ENCODE results near the gene ZNF398. TPM values are rescaled to one million over a fixed set of nuclear protein-coding genes. Genes with fewer than 3 reads are reported as not detected.
A peak's percentile ranks its signal among the peaks of the same experiment; 100 is the strongest.

The ZNF398 gene
- total and polyA plus RNA-seq, 10 of the 15 experiments (the other 5 are each of a cell fraction or from before 2014, with no cell fraction given) = 2.3 to 15.3 (median 10.0) TPM

DNA sequence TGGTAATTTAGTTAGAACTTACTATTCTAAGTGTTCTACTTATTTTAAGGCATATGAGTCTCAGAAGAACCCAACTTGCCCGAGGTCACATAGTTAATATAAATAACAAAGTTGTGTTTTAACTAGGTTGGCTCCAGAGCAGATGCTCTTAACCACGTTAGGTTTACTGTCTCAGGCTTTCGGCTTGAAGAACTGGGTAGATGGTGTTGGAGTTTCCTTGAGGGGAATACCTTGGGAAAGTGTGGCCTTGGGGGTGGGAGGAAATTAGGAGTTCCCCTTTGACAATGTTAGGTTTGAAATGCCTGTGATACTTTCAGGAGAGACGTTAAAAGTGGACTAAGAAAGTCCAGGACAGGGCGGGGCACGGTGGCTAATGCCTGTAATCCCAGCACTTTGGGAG, 9.6 kb downstream of the ZNF398 start:
- ChIA-PET RAD21 (ENCODE audit: unreplicated experiment) (no interaction called here), CTCF (interaction anchor here (1.4 kb wide), 1 partner anchor 10 kb away, joined by 7 read pairs; the partner anchor contains the start of gene ZNF398), POLR2A (interaction anchor here (0.6 to 0.7 kb wide), 2 partner anchors 8 to 43 kb away, joined by 3 read pairs; no protein-coding TSS in a partner anchor), SMC1A (ENCODE audit: uncharacterized antibody, unreplicated experiment) (interaction anchor here (0.7 kb wide), 1 partner anchor 473 kb away, joined by 4 read pairs; no protein-coding TSS in a partner anchor)
- H3K9ac ChIP-seq (ENCODE audit: control insufficient read depth, insufficient read depth, low read length) = no peak overlapping the region
- TF ChIP-seq IKZF1 (conservative IDR thresholded peaks at IDR 0.05) (0 out of 2 replicates have a peak, but pooled peaks have one; percentile 20), POLR2AphosphoS5 (IDR thresholded peaks at IDR 0.05; ENCODE audit: low read length) (no peak), DPF2 (IDR thresholded peaks at IDR 0.05) (no peak), YBX1 (IDR thresholded peaks at IDR 0.05) (no peak), CEBPB (IDR thresholded peaks at IDR 0.05; ENCODE audit: borderline replicate concordance in 1 of 2, low read depth in 2 of 2, low read length in 2 of 2) (no peak), NRF1 (conservative IDR thresholded peaks at IDR 0.05; ENCODE audit: low read depth, low read length) (no peak), NR2C2 (IDR thresholded peaks at IDR 0.05; ENCODE audit: borderline replicate concordance, control insufficient read depth, insufficient read length, low read depth) (no peak), RB1 (IDR thresholded peaks at IDR 0.05; ENCODE audit: borderline replicate concordance) (no peak), ZNF622 (IDR thresholded peaks at IDR 0.05) (no peak), RUNX3 (IDR thresholded peaks at IDR 0.05; ENCODE audit: low read length) (0 out of 2 replicates have a peak, but pooled peaks have one; percentile 28), SIN3A (IDR thresholded peaks at IDR 0.05; ENCODE audit: low read depth, low read length) (no peak), KAT2A (conservative IDR thresholded peaks at IDR 0.05; ENCODE audit: control insufficient read depth, low read depth, low read length) (no peak), IRF4 (IDR thresholded peaks at IDR 0.05; ENCODE audit: low read depth, low read length) (no peak)
- TF ChIP-seq, protein P1, sequence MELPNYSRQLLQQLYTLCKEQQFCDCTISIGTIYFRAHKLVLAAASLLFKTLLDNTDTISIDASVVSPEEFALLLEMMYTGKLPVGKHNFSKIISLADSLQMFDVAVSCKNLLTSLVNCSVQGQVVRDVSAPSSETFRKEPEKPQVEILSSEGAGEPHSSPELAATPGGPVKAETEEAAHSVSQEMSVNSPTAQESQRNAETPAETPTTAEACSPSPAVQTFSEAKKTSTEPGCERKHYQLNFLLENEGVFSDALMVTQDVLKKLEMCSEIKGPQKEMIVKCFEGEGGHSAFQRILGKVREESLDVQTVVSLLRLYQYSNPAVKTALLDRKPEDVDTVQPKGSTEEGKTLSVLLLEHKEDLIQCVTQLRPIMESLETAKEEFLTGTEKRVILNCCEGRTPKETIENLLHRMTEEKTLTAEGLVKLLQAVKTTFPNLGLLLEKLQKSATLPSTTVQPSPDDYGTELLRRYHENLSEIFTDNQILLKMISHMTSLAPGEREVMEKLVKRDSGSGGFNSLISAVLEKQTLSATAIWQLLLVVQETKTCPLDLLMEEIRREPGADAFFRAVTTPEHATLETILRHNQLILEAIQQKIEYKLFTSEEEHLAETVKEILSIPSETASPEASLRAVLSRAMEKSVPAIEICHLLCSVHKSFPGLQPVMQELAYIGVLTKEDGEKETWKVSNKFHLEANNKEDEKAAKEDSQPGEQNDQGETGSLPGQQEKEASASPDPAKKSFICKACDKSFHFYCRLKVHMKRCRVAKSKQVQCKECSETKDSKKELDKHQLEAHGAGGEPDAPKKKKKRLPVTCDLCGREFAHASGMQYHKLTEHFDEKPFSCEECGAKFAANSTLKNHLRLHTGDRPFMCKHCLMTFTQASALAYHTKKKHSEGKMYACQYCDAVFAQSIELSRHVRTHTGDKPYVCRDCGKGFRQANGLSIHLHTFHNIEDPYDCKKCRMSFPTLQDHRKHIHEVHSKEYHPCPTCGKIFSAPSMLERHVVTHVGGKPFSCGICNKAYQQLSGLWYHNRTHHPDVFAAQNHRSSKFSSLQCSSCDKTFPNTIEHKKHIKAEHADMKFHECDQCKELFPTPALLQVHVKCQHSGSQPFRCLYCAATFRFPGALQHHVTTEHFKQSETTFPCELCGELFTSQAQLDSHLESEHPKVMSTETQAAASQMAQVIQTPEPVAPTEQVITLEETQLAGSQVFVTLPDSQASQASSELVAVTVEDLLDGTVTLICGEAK (IDR thresholded peaks at IDR 0.05; ENCODE audit: borderline replicate concordance) = no peak
- TF ChIP-seq, protein P2, sequence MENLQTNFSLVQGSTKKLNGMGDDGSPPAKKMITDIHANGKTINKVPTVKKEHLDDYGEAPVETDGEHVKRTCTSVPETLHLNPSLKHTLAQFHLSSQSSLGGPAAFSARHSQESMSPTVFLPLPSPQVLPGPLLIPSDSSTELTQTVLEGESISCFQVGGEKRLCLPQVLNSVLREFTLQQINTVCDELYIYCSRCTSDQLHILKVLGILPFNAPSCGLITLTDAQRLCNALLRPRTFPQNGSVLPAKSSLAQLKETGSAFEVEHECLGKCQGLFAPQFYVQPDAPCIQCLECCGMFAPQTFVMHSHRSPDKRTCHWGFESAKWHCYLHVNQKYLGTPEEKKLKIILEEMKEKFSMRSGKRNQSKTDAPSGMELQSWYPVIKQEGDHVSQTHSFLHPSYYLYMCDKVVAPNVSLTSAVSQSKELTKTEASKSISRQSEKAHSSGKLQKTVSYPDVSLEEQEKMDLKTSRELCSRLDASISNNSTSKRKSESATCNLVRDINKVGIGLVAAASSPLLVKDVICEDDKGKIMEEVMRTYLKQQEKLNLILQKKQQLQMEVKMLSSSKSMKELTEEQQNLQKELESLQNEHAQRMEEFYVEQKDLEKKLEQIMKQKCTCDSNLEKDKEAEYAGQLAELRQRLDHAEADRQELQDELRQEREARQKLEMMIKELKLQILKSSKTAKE (IDR thresholded peaks at IDR 0.05; ENCODE audit: low read depth, poor library complexity, severe bottlenecking) = no peak
- 35% methylated on average over 6 of the region's 6 CpGs for WGBS (ENCODE audit: insufficient coverage, insufficient replicate concordance, low lambda C conversion rate, missing lambda C conversion rate)
- peaks cover 3 to 5% of the 10 kb centered on the region in 2 experiments; a peak in 3 of 4 replicates for H3K36me3 ChIP-seq (ENCODE audit: control insufficient read depth in 2 of 2, insufficient read depth in 2 of 2, low read length in 1 of 2)
- no peak overlapping the region for H2AFZ ChIP-seq (ENCODE audit: control insufficient read depth, low read depth, low read length)
- in situ Hi-C loops (cut with MboI) = no loop called here
- H3K4me1 ChIP-seq (ENCODE audit: control insufficient read depth, insufficient read depth, low read length) = no peaks in the 10 kb centered on the region; the same call in 1 of the 2 replicates
- intact Hi-C loops (cut with micrococcal nuclease; ENCODE audit: unreplicated experiment) = no loop called here
- no peaks in the 10 kb centered on the region for H3K27me3 ChIP-seq (replicated peaks in 1 of 2; ENCODE audit: control insufficient read depth in 2 of 2, insufficient read depth in 2 of 2, low read length in 1 of 2)
- no peak overlapping the region for H3K4me2 ChIP-seq (ENCODE audit: control insufficient read depth, insufficient read depth)
- H3K79me2 ChIP-seq (ENCODE audit: control insufficient read depth, insufficient read depth, low read length) = peaks cover 7% of the 10 kb centered on the region
- H3K27ac ChIP-seq (ENCODE audit: control insufficient read depth, insufficient read depth) = no peak overlapping the region
- H3K9me3 ChIP-seq (replicated peaks; ENCODE audit: control insufficient read depth, insufficient read depth, low read length) = no peaks in the 10 kb centered on the region
- H3K4me3 ChIP-seq = no peak overlapping the region
- FAIRE-seq = no peak
- DNase-seq (ENCODE audit: low read depth, low spot score) = no peak
- no TSS peak for BruUV-seq (replicated peaks)
- H4K20me1 ChIP-seq (ENCODE audit: control insufficient read depth, insufficient read depth) = no peaks in the 10 kb centered on the region
- peak; percentile 42 for ATAC-seq
